ENCODE data around the gene ADAMTSL2.
"Not testable (repeated sequence)": the region's sequence is repeated elsewhere in the genome, so short reads cannot be mapped to it uniquely, and the experiment has no call there.

ADAMTSL2 gene

GRCh38 chr9:133558191-133559126 lies 24.0 kb downstream of the ADAMTSL2 start:
- peak; percentile 72 for DNase-seq (ENCODE audit: low spot score)

DNA sequence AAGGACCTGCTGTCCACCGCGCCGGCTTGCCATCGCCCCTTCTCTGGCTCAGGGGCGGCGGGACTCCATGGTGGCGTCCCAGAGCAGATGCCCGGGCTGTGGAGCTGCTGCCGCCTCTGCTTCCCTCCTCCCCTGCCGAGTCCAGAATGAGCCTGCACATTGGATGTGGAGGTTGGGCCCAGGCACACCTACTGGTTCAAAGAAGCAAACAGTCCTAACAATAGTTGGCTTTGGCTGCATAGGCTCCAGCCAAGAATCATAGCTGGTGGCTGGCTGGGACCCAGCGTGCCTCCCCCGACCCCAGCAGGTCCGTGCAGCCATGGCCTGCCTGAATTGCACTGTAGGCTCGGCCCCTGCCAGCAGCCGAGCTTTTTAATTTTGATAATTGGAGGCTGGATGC lies 25.8 kb downstream of the ADAMTSL2 start:
- no peak for DNase-seq (ENCODE audit: low spot score)

- DNase-seq (ENCODE audit: low spot score): no peak
These were observed 26.4 kb downstream of the ADAMTSL2 start for GRCh38 chr9:133560944-133561343.

DNA sequence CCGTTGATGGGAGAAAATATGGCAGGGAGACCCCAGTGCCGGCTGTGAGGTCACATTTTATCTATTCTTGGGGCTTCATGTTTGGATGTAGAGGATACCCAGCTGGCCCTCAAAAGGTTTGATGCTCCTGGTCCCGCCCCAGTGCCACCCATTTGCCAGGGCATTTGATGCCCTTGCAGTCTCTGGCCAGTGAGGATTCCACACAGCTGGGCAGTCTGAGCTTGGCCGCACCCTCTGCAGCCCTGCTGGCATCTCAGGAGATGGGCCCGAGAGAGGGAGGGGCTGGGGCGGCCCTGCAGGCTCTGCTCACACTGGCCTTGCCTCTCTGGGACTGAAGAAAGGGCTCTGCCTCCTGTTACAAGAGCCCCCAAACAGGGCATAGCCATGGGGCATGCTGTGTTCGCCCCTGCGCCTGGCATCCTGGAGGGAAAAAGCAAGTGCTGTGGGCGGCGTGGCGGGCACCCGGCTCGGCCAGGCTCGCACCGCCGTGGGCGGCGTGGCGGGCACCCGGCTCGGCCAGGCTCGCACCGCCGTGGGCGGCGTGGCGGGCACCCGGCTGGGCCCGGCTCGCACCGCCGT lies 27.6 kb downstream of the ADAMTSL2 start:
- DNase-seq (ENCODE audit: low spot score): no peak

DNA sequence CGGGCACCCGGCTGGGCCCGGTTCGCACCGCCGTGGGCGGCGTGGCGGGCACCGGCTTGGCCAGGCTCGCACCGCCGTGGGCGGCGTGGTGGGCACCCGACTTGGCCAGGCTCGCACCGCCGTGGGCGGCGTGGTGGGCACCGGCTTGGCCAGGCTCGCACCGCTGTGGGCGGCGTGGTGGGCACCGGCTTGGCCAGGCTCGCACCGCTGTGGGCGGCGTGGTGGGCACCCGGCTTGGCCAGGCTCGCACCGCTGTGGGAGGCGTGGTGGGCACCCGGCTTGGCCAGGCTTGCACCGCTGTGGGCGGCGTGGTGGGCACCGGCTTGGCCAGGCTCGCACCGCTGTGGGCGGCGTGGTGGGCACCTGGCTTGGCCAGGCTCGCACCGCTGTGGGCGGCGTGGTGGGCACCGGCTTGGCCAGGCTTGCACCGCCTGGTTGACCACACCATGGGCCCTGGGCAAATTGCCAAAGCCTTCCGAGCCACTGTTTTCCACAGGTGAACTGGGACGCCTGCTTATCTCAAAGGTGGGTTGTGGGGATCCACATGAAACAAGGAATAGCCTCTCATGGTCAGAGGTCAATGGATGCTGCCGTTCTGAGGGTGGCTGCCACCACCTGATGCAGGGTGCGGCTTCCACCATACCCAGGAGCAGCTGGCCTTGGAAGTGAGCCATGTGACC lies 28.2 kb downstream of the ADAMTSL2 start:
- no peak for DNase-seq (ENCODE audit: low spot score)

DNA sequence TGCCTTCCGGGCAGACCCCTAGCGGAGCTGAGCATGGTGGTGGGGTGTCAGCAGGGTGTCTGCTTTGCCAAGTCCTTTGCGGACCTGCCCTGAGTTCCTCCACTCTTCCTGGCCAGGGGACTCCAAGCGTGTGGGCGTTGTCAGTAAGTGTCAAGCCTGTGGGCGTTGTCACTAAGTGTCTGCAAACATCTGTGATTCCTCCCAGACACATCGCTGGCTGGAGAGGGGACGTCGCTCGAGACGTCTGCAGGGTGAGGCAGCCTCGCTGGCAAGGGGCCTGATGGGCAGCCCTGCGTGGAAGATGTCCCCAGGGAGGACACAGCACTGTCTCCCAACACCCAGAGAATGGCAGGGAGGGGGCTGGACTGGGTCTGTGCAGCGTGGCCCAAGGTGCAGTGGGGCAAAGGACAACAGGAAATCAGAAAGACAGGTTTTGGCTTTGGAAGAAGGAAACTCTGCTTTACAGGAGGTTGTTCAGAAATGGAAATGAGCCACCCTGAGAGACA lies 28.8 kb downstream of the ADAMTSL2 start:
- DNase-seq (ENCODE audit: low spot score): no peak

- not testable (repeated sequence) for DNase-seq (ENCODE audit: low spot score)
These were observed 29.3 kb downstream of the ADAMTSL2 start for GRCh38 chr9:133563814-133564213.

DNA sequence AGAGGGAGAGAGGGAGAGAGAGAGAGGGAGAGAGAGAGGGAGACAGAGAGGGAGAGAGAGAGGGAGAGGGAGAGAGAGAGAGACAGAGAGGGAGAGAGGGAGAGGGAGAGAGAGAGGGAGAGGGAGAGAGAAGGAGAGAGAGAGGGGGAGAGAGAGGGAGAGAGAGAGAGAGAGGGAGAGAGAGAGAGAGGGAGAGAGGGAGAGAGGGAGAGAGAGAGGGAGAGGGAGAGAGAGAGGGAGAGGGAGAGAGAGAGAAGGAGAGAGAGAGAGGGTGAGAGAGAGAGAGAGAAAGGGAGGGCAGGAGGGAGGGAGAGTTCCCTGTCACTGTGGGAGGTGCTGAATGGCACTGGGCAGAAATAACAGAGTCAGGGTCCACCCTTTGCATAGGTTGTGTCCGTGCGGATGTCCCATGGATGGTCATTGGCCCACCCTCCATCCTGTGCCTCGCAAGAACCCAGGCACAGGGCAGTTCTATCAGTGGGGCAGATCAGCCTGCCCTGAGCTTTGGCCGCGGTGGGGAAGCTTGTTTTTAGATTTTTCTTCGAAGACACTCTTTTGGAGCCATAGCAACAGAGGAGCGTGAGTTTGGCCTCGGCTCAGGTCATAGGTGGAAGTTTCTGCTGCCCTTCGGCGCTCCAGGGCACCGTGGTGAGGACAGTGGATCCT lies 30.1 kb downstream of the ADAMTSL2 start:
- no peak for DNase-seq (ENCODE audit: low spot score)

DNA sequence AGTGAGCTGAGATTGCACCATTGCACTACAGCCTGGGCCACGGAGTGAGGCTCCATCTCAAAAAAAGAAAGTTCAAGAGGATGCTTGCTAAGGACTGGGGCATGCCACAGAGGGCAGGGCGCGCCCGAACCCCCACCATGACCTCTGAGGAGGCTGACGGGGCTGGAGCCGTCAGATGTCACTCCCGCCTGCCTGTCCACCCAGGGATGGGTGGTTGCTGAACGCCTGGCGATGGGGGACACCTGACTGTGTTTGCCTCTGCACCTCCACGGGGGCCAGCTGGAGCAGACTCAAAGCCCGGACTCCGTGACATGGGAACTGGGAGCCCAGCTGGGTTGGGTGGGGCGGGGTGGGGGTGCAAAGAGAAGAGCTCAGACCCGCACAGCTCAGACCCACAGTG lies 31.9 kb downstream of the ADAMTSL2 start:
- no peak for DNase-seq (ENCODE audit: low spot score)

DNA sequence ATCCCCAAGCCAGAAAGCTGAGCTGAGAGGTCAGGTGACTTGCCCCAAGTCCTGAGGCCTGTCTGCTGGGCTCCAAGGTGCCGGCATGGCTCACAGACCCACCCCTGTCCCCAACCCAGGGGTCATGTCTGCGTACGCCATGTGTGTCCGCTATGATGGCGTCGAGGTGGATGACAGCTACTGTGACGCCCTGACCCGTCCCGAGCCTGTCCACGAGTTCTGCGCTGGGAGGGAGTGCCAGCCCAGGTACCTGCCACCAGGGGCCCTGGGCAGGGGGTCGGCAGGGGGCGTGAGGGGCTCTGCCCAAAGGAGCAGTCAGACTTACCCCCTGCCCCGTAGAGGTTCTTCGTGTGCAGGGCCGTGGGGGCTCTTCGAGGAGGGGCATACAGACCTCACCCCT lies 32.3 kb downstream of the ADAMTSL2 start:
- DNase-seq (ENCODE audit: low spot score): no peak

DNA sequence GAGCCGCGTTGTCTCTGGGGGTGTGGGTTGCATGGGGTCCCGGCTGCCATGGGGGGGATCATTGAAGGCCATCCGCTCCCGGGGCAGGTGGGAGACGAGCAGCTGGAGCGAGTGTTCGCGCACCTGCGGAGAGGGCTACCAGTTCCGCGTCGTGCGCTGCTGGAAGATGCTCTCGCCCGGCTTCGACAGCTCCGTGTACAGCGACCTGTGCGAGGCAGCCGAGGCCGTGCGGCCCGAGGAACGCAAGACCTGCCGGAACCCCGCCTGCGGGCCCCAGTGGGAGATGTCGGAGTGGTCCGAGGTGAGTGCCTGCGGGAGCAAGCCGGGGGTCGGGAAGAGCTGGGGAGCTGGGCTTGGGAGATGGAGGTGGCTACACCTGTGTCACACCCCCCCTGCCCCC lies 33.7 kb downstream of the ADAMTSL2 start:
- DNase-seq (ENCODE audit: low spot score): no peak

- peak; percentile 47 for DNase-seq (ENCODE audit: low spot score)
These were observed 34.7 kb downstream of the ADAMTSL2 start for GRCh38 chr9:133569121-133569785.

GRCh38 chr9:133569891-133570690 lies 35.6 kb downstream of the ADAMTSL2 start:
- DNase-seq (ENCODE audit: low spot score): no peak

- DNase-seq (ENCODE audit: low spot score): no peak
These were observed 36.2 kb downstream of the ADAMTSL2 start for GRCh38 chr9:133570691-133571080.

DNA sequence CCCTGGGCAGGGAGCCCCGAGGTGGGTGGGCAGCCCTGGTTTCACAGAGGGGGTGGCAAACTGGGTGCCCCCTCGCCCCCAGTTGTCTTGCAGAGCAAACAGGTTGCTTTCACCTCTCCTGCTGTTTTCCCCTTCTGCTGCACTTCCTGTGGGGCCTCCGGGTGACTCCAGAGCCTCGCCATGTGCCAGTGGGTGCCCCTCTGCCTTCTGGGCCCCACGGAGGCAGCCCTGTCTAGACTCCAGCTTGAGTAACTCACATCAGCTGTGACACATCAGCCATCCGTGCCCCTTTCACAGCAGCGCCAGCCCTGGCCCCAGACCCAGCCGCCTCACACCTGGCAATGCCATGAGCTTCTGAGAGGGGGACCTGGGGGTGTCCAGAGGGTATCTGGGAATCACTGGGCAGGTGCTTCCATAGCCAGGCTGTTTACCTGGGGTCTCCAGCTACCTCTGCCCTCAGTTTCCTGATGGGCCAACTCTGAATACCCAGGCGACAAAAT lies 36.9 kb downstream of the ADAMTSL2 start:
- DNase-seq (ENCODE audit: low spot score): no peak

GRCh38 chr9:133571896-133572595 lies 37.5 kb downstream of the ADAMTSL2 start:
- no peak for DNase-seq (ENCODE audit: low spot score)

DNA sequence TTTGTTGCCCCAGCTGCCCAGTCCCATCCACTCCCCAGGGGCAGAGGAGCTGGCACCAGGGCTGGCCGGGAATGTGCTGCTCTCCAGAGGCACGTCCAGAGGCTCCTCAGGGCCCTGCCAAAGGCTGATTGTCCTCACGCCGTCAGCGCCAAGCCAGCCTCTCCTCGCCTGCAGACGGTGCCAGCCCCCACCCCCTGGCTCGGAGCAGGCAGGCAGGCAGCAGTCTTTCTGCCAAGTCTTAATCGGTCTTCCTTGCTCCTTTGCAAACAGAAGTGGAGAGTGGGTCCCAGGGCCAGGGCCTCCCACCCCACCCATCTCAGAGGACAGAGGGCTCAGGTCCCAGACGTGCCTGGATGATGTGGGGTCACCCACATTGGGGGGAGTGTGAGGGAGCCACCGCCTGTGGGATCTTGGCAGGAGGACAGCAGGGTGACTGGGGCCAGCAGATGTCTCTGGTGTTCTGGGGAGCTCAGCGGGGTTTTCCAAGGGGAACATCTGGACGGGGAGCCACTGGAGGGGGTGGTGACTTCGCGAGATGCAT lies 38.4 kb downstream of the ADAMTSL2 start:
- DNase-seq (ENCODE audit: low spot score): peak; percentile 92

GRCh38 chr9:133573791-133574515 lies 39.4 kb downstream of the ADAMTSL2 start:
- DNase-seq (ENCODE audit: low spot score): no peak

DNA sequence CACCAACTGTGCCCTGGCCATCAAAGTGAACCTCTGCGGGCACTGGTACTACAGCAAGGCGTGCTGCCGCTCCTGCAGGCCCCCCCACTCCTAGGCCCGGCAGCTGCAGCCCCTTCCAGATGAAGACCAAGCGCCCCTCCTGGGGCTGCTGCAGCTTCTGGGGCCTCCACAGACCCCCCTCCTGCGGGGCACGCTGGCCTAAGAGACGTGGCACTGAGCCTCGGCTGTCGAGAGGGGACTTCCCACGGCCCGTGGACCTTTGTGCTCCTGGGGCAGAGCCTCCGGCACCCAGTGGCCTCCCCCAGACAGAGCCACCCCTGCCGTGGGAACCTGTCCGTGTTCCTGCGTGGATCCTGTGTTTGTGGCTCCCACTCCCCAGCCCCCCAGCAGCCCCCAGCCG lies 40.3 kb downstream of the ADAMTSL2 start:
- no peak for DNase-seq (ENCODE audit: low spot score)

Measured in Ammon's horn (tissue), 1 donor.